Adipocyte (in vitro differentiated cells): ENCODE data around the gene MUC5AC.
A peak's percentile ranks its signal among the peaks of the same experiment; 100 is the strongest.

Source experiments
- DNase-seq: peaks from one replicate; pipeline ENCODE4 v3.0.0-alpha.2; 2015; ENCODE audit warnings: low read depth
- H3K27me3 ChIP-seq: replicated peaks from 2 replicates; pipeline ENCODE4 v1.7.0; 2013; ENCODE audit warnings: mild to moderate bottlenecking, low read length, moderate library complexity; ENCODE audit not compliant: control insufficient read depth, insufficient read depth
- H3K36me3 ChIP-seq: 2 replicates; pipeline ENCODE4 v1.7.0; 2013; ENCODE audit warnings: low read length, mild to moderate bottlenecking, moderate library complexity; ENCODE audit not compliant: control insufficient read depth, insufficient read depth, severe bottlenecking
- H3K4me1 ChIP-seq: 2 replicates; pipeline ENCODE4 v1.7.0; 2013; ENCODE audit warnings: mild to moderate bottlenecking, low read length, moderate library complexity; ENCODE audit not compliant: control insufficient read depth, insufficient read depth
- H3K4me3 ChIP-seq: 2 replicates; pipeline ENCODE4 v1.7.0; 2013; ENCODE audit warnings: mild to moderate bottlenecking, low read length, moderate library complexity
- H3K9ac ChIP-seq: 2 replicates; pipeline ENCODE4 v1.7.0; 2013; ENCODE audit warnings: mild to moderate bottlenecking, low read length, moderate library complexity
- H3K9me3 ChIP-seq: 2 replicates; pipeline ENCODE4 v1.7.0; 2013; ENCODE audit warnings: mild to moderate bottlenecking, low read length, moderate library complexity; ENCODE audit not compliant: control insufficient read depth

MUC5AC gene

DNA sequence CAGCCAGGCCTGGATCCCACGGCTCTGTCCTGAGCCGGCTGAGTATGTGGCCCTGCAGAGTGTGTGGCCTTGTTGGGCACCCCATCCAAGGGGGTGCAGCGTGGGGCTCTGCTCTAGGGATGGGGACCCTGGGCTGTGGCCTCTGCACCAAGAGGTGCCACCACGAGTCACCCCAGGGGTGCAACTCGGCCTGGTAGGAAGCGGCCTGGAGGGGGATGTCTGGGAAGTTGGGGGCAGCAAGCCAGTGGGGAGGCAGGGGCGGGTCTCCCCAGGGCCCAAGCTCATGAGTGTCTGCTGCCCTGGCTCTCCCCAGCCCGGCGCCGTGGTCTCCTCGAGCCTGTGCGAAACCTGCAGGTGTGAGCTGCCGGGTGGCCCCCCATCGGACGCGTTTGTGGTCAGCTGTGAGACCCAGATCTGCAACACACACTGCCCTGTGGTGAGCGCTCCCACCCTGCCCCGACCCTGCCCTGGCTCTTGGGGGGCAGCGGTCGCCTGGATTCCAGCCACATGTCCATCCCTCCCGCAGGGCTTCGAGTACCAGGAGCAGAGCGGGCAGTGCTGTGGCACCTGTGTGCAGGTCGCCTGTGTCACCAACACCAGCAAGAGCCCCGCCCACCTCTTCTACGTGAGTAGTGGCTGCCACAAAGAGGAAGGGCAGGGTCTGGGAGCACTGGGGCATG is 40.9 kb downstream of the MUC5AC start:
- peaks cover 46% of the 10 kb centered on the region for H3K27me3 ChIP-seq
- H3K36me3 ChIP-seq, result no peaks in the 10 kb centered on the region
- no peak for DNase-seq
- H3K4me3 ChIP-seq, result no peak overlapping the region
- no peak overlapping the region for H3K9ac ChIP-seq
- H3K9me3 ChIP-seq, result no peaks in the 10 kb centered on the region
- no peaks in the 10 kb centered on the region for H3K4me1 ChIP-seq

DNA sequence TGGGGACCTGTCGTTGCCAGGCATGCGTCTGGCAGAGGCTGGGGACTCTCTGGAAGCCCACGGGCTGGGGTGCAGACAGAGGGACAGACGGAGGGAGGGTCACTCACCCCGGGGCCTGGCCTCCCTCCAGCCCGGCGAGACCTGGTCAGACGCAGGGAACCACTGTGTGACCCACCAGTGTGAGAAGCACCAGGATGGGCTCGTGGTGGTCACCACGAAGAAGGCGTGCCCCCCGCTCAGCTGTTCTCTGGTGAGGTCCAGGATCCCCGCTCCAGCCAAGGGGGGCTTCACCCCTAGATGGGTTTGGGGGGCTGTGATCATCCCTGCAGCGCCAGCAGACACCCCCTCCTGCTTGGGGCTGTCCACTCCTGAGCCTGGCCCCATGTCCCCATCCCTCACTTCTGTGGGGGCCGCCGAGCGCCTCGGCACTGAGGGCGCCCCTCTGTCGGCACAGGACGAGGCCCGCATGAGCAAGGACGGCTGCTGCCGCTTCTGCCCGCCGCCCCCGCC is 41.5 kb downstream of the MUC5AC start:
- no peak for DNase-seq
- no peak overlapping the region for H3K4me3 ChIP-seq

DNA sequence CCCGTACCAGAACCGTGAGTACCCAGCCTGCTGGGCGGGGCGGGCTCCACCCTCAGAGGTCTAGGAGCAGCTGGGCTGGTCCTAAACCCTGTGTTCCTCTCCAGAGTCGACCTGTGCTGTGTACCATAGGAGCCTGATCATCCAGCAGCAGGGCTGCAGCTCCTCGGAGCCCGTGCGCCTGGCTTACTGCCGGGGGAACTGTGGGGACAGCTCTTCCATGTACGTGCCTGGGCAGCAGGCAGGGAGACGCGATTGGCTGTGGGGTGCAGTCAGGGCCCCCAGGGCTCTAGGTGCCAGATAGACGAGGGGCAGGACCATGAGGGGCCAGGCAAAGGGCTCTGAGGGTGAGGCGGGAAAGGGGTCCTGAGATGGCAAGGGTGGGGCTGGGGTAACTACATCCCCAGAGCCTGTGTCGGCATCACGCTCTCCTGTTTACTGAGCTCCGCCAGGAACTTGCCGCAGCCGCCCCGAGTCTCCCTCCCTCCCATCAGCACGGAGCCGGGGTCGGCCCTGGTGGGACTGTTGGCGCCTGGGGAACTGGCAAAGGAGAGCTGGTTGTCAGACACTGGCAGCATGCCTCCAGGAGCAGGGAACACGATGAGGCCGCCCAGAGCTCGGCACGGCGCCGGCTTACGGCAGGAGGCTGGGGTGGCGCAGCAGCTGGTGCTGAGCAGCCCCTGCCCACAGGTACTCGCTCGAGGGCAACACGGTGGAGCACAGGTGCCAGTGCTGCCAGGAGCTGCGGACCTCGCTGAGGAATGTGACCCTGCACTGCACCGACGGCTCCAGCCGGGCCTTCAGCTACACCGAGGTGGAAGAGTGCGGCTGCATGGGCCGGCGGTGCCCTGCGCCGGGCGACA is 42.2 kb downstream of the MUC5AC start:
- no peak for DNase-seq
- no peaks in the 10 kb centered on the region for H3K4me1 ChIP-seq
- H3K4me3 ChIP-seq, result no peak overlapping the region
- no peaks in the 10 kb centered on the region for H3K36me3 ChIP-seq
- no peaks in the 10 kb centered on the region for H3K9me3 ChIP-seq
- H3K9ac ChIP-seq, result no peak overlapping the region
- H3K27me3 ChIP-seq, result peaks cover 50% of the 10 kb centered on the region

More for the DNA sequence above, 41.5 kb downstream of the MUC5AC start:
- Histone ChIP-seq H3K27me3 (peaks cover 49% of the 10 kb centered on the region), H3K4me1 (no peaks in the 10 kb centered on the region), H3K36me3 (no peaks in the 10 kb centered on the region), H3K9me3 (no peaks in the 10 kb centered on the region), H3K9ac (no peak overlapping the region)

- DNase-seq, result no peak
- Histone ChIP-seq H3K9ac (no peak overlapping the region), H3K4me1 (no peaks in the 10 kb centered on the region), H3K36me3 (no peaks in the 10 kb centered on the region), H3K27me3 (peaks cover 50% of the 10 kb centered on the region), H3K4me3 (no peak overlapping the region), H3K9me3 (no peaks in the 10 kb centered on the region)
Measured at GRCh38 chr11:1200611-1201191, 42.9 kb downstream of the MUC5AC start.

DNA sequence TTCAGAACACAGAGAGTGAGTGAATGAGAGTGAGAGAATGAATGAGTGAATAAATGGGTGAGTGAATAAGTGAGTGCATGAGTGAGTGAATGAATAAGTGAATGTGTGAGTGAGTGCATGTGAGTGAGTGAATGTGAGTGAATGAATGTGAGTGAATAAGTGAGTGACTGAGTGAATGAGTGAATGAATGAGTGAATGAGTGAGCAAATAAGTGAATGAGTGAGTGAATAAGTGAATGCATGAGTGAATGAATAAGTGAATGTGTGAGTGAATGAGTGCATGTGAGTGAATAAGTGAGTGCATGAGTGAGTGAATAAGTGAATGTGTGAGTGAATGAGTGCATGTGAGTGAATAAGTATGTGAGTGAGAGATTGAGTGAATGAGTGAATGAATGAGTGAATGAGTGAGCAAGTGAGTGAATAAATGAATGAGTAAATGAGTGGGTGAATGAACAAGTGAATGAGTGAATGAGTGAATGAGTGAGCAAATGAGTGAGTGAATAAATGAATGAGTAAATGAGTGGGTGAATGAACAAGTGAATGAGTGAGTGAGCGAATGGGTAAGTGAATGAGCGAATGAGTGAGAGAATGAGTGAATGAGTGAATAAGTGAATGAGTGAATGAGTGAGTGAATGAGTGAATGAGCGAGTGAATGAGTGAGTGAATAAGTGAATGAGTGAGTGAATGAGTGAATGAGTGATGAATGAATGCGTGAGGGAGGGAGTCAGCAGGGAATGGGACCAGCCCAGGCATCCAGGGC is 43.8 kb downstream of the MUC5AC start:
- Histone ChIP-seq H3K4me1 (no peaks in the 10 kb centered on the region), H3K36me3 (no peaks in the 10 kb centered on the region), H3K27me3 (peaks cover 48% of the 10 kb centered on the region), H3K4me3 (no peak overlapping the region), H3K9ac (no peak overlapping the region), H3K9me3 (no peaks in the 10 kb centered on the region)
- DNase-seq, result no peak

DNA sequence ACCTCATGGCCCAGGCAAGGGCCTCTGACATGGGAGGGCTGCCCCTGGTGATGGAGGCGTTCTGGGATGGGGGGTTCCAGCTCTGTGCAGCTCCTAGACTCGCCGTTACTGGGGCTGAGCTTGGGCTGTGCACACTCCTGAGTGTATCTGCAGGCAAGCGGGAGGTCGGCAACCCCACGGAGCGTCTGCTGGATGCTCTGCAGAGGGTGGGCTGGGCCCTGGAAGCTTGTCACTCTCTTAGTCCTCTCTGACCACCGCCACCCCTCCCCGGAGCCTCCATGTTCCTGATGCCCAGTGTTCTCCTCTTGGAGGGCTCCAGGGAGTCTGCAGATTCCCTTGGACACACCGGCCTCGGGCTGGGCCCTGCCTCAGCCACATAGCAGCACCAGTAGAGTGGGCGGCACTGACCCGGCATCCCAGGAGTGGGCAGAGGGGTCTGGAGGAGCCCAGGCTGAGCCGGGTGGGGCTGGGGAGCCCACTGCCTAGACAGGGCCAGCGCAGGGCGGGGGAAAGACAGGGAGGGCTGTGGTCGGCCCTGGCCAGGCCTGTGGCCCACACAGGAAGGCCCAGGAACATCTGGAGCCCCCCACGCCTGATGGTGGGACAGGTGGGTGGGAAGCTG is 44.5 kb downstream of the MUC5AC start:
- Histone ChIP-seq H3K4me3 (no peak overlapping the region), H3K36me3 (no peaks in the 10 kb centered on the region), H3K9me3 (no peaks in the 10 kb centered on the region), H3K27me3 (peaks cover 42% of the 10 kb centered on the region), H3K4me1 (no peaks in the 10 kb centered on the region), H3K9ac (no peak overlapping the region)
- no peak for DNase-seq

DNA sequence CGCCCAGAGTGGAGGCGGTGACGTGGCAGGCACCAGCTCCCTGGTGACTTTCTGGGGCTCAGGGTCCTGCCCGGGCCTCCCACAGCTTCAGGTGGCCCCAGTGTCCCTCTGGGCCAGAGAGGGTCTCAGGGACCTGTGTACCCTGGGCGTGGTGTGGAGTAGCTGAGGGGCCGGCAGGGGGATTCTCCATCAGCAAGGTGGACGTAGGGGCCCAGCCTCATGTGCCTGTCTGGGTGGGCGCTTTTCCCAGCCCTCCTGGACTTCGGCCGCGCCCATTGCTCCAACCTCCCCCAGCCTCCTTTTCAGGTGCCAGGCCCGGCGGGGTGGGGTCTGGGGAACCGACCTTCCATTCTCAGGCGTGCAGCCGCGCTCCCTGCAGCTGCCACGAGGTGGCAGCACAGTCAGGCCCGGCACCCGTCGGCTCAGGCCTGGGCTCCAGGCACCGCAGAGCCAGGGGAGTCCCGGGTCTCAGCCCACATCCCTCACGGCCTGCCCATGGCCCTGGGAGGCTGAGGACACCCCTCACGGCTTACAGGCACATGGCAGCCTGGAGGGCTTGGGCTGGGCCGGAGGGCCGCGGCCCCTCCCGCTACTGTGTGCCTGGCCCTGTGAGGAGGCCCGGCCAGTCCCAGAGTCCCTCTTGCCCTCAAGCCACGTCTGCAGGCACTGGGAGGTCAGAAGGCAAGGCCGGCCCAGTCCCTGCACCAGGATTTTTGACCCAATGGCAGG is 45.2 kb downstream of the MUC5AC start:
- DNase-seq, result peak; percentile 77
- H3K27me3 ChIP-seq, result peaks cover 42% of the 10 kb centered on the region
- no peaks in the 10 kb centered on the region for H3K36me3 ChIP-seq

DNA sequence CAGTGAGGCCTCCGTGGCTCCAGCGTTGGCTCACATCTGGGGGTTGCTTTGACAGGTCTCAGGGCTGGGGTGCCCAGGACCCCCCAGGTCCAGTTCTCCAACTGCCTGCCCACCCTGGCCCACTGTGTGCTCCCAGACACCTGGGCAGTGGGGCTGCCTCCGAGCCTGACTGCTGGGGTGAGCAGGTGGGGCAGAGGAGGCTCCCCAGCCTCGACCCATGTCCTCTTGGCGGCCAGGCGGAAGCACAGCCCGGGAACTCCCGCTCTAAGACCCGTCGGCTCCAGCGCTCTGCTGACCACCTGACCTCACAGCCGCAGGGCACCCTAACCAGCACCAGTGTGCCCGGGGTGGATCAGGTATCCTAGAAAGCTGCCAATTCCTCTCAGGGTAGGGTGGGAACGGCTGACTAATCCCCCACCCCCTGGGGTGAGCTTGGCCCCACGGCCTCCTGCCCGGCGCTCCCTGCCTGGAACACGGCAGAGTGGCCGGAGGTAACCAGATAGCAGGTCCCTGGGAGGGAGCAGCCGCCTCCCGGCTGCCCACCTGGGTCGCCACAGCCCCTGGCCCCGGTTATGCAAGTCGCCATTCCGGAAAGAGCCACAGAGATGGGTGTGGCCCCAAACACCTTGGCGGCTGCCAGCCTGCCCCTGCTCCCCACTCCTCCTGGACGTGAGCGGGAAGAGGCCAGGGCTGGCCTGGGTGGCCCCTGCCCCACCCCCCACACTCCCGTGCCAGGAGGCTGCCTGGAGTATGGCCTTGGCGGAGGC is 45.9 kb downstream of the MUC5AC start:
- Histone ChIP-seq H3K4me3 (no peak overlapping the region), H3K9me3 (no peaks in the 10 kb centered on the region), H3K9ac (no peak overlapping the region), H3K36me3 (no peaks in the 10 kb centered on the region), H3K27me3 (peaks cover 37% of the 10 kb centered on the region), H3K4me1 (no peaks in the 10 kb centered on the region)
- DNase-seq, result no peak

More for the DNA sequence above, 45.2 kb downstream of the MUC5AC start:
- Histone ChIP-seq H3K9ac (no peak overlapping the region), H3K4me1 (no peaks in the 10 kb centered on the region), H3K9me3 (no peaks in the 10 kb centered on the region), H3K4me3 (no peak overlapping the region)

GRCh38 chr11:1204381-1205101 is 46.8 kb downstream of the MUC5AC start:
- peaks cover 5% of the 10 kb centered on the region for H3K9me3 ChIP-seq
- H3K9ac ChIP-seq, result no peak overlapping the region
- H3K4me1 ChIP-seq, result no peaks in the 10 kb centered on the region
- no peak overlapping the region for H3K4me3 ChIP-seq
- DNase-seq, result no peak
- H3K36me3 ChIP-seq, result no peaks in the 10 kb centered on the region
- peaks cover 35% of the 10 kb centered on the region for H3K27me3 ChIP-seq
